ENCODE results near the gene MCC. TPM values are rescaled to one million over a fixed set of nuclear protein-coding genes. Genes with fewer than 3 reads are reported as not detected.

The MCC gene
- total and polyA plus RNA-seq, 2 donors (not counting 1 experiment from before 2014, with no cell fraction given) = 3.2 to 41.3 TPM

DNA sequence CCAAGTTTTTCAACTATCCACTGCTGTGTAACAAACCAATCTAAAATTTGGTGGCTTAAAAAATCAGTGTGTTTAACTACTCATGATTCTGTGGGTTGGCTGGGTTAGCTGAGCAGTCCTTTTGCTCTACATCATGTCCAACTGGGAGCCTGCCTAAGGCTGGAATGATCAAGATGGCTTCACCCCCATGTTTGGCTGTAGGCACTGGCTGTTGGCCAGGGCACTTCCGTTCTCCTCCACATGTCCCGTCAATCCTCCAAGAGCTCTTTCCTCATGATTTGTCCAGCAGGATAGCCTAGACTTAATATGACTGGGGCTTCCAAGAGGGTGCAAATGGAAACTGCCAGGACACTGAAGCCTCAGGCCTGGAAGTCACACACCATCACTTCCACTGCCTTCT, 36.5 kb downstream of the MCC start:
- no peak for TF ChIP-seq EZH2 (IDR thresholded peaks at IDR 0.05; ENCODE audit: low read length, missing control alignments)
- TF ChIP-seq, protein P1, sequence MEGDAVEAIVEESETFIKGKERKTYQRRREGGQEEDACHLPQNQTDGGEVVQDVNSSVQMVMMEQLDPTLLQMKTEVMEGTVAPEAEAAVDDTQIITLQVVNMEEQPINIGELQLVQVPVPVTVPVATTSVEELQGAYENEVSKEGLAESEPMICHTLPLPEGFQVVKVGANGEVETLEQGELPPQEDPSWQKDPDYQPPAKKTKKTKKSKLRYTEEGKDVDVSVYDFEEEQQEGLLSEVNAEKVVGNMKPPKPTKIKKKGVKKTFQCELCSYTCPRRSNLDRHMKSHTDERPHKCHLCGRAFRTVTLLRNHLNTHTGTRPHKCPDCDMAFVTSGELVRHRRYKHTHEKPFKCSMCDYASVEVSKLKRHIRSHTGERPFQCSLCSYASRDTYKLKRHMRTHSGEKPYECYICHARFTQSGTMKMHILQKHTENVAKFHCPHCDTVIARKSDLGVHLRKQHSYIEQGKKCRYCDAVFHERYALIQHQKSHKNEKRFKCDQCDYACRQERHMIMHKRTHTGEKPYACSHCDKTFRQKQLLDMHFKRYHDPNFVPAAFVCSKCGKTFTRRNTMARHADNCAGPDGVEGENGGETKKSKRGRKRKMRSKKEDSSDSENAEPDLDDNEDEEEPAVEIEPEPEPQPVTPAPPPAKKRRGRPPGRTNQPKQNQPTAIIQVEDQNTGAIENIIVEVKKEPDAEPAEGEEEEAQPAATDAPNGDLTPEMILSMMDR (conservative IDR thresholded peaks at IDR 0.05 in 1 of 2, IDR thresholded peaks at IDR 0.05 in 1 of 2; ENCODE audit: low read depth in 1 of 2, low read length in 2 of 2) = no peak
- DNase-seq (ENCODE audit: low read depth in 2 of 2) = peak in 1 of 2 donors; percentile 6
- Histone ChIP-seq H3K4me1 (ENCODE audit: control insufficient read depth, extremely low read depth, insufficient read depth, low read length) (no peaks in the 10 kb centered on the region), H3K9me3 (ENCODE audit: control insufficient read depth, insufficient read depth, low read depth, low read length) (no peaks in the 10 kb centered on the region), H3K4me3 (replicated peaks in 1 of 4; ENCODE audit: control extremely low read depth in 1 of 4, insufficient read depth in 1 of 4, low read depth in 3 of 4, low read length in 4 of 4) (no peak overlapping the region), H3K4me2 (ENCODE audit: extremely low read depth, insufficient read depth, low read length) (no peak overlapping the region), H2AFZ (ENCODE audit: low read length) (no peak overlapping the region), H3K27ac (ENCODE audit: insufficient read depth, low read length) (no peak overlapping the region), H4K20me1 (ENCODE audit: control insufficient read depth, extremely low read depth, insufficient read depth, low read length) (no peaks in the 10 kb centered on the region), H3K36me3 (ENCODE audit: control insufficient read depth, insufficient read depth, low read length) (no peaks in the 10 kb centered on the region), H3K79me2 (ENCODE audit: control insufficient read depth, insufficient read depth, low read length) (no peaks in the 10 kb centered on the region), H3K9ac (ENCODE audit: insufficient read depth, low read length) (no peak overlapping the region), H3K27me3 (ENCODE audit: control insufficient read depth, insufficient read depth, low read length) (no peaks in the 10 kb centered on the region)

DNA sequence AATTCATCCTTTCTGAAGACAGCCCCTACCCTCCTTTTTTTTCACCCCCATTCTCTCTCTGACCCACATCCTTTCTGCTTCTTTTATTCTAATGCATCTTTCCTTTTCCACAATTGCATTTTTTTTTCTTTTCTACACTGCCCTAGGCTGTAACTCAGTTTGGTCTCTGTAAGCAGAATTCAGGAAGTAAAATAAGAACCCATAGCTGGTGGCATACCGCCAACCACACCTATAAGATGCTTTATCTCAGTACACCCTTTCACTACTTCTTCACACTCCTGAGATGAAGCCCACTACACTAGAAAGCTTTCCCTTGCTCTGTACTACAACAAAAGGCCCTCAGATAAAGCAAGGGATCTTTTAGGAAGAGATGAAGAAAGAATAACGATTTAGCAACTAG, 37.3 kb downstream of the MCC start:
- H3K27ac ChIP-seq (ENCODE audit: insufficient read depth, low read length) = no peak overlapping the region
- no peak overlapping the region for H2AFZ ChIP-seq (ENCODE audit: low read length)
- DNase-seq (ENCODE audit: low read depth in 2 of 2) = no peak
- no peak overlapping the region for H3K4me3 ChIP-seq (replicated peaks in 1 of 4; ENCODE audit: control extremely low read depth in 1 of 4, insufficient read depth in 1 of 4, low read depth in 3 of 4, low read length in 4 of 4)
- no peak overlapping the region for H3K9ac ChIP-seq (ENCODE audit: insufficient read depth, low read length)
- H3K4me2 ChIP-seq (ENCODE audit: extremely low read depth, insufficient read depth, low read length) = no peak overlapping the region
- no peaks in the 10 kb centered on the region for H3K36me3 ChIP-seq (ENCODE audit: control insufficient read depth, insufficient read depth, low read length)
- no peaks in the 10 kb centered on the region for H3K79me2 ChIP-seq (ENCODE audit: control insufficient read depth, insufficient read depth, low read length)
- H4K20me1 ChIP-seq (ENCODE audit: control insufficient read depth, extremely low read depth, insufficient read depth, low read length) = no peaks in the 10 kb centered on the region
- no peaks in the 10 kb centered on the region for H3K4me1 ChIP-seq (ENCODE audit: control insufficient read depth, extremely low read depth, insufficient read depth, low read length)
- no peaks in the 10 kb centered on the region for H3K27me3 ChIP-seq (ENCODE audit: control insufficient read depth, insufficient read depth, low read length)
- no peaks in the 10 kb centered on the region for H3K9me3 ChIP-seq (ENCODE audit: control insufficient read depth, insufficient read depth, low read depth, low read length)
- TF ChIP-seq, protein P1 (conservative IDR thresholded peaks at IDR 0.05 in 1 of 2, IDR thresholded peaks at IDR 0.05 in 1 of 2; ENCODE audit: low read depth in 1 of 2, low read length in 2 of 2) = no peak
- TF ChIP-seq EZH2 (IDR thresholded peaks at IDR 0.05; ENCODE audit: low read length, missing control alignments) = no peak

DNA sequence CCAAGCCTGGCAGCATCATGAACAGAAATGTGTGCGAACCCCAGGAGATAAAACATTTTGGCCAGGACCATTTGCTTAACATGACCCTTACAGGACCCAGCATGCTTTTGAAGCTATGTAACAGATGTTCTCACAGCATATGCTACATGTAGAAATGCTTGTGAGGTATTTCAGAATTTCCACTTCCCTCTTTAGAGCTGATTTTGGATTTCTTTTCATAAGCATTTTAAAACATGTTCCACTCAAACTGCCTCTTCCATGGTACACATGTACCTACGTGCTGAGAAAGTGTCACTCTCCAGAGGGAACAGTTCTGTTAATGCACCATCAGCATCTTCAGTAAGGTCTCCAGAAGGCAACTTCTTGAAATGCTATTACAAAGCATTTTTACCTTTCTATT, 37.8 kb downstream of the MCC start:
- Histone ChIP-seq H3K27ac (ENCODE audit: insufficient read depth, low read length) (no peak overlapping the region), H3K36me3 (ENCODE audit: control insufficient read depth, insufficient read depth, low read length) (no peaks in the 10 kb centered on the region), H3K4me1 (ENCODE audit: control insufficient read depth, extremely low read depth, insufficient read depth, low read length) (no peaks in the 10 kb centered on the region), H3K9me3 (ENCODE audit: control insufficient read depth, insufficient read depth, low read depth, low read length) (no peaks in the 10 kb centered on the region), H3K4me2 (ENCODE audit: extremely low read depth, insufficient read depth, low read length) (no peak overlapping the region), H3K79me2 (ENCODE audit: control insufficient read depth, insufficient read depth, low read length) (no peaks in the 10 kb centered on the region), H4K20me1 (ENCODE audit: control insufficient read depth, extremely low read depth, insufficient read depth, low read length) (no peaks in the 10 kb centered on the region), H3K4me3 (replicated peaks in 1 of 4; ENCODE audit: control extremely low read depth in 1 of 4, insufficient read depth in 1 of 4, low read depth in 3 of 4, low read length in 4 of 4) (no peak overlapping the region), H2AFZ (ENCODE audit: low read length) (no peak overlapping the region), H3K9ac (ENCODE audit: insufficient read depth, low read length) (no peak overlapping the region), H3K27me3 (ENCODE audit: control insufficient read depth, insufficient read depth, low read length) (no peaks in the 10 kb centered on the region)
- peak; percentile 12 to 22 for DNase-seq (ENCODE audit: low read depth in 2 of 2)
- TF ChIP-seq, protein P1 (conservative IDR thresholded peaks at IDR 0.05 in 1 of 2, IDR thresholded peaks at IDR 0.05 in 1 of 2; ENCODE audit: low read depth in 1 of 2, low read length in 2 of 2) = no peak
- TF ChIP-seq EZH2 (IDR thresholded peaks at IDR 0.05; ENCODE audit: low read length, missing control alignments) = no peak
